ENCODE measurements around the gene FASTK.

FASTK gene

GRCh38 chr7:151123158-151123821 lies 42.7 kb upstream of the FASTK start:
- H3K4me3 ChIP-seq (ENCODE audit: control insufficient read depth, low read depth, low read length) = no peak overlapping the region
- TF ChIP-seq CTCF (conservative IDR thresholded peaks at IDR 0.05; ENCODE audit: control insufficient read depth, insufficient read depth, low read depth, low read length) = no peak
- DNase-seq (ENCODE audit: low read depth) = no peak

GRCh38 chr7:151122796-151123157 lies 42.2 kb upstream of the FASTK start:
- no peak overlapping the region for H3K4me3 ChIP-seq (ENCODE audit: control insufficient read depth, low read depth, low read length)
- no peak for TF ChIP-seq CTCF (conservative IDR thresholded peaks at IDR 0.05; ENCODE audit: control insufficient read depth, insufficient read depth, low read depth, low read length)
- DNase-seq (ENCODE audit: low read depth) = no peak

- TF ChIP-seq CTCF (conservative IDR thresholded peaks at IDR 0.05; ENCODE audit: control insufficient read depth, insufficient read depth, low read depth, low read length) = no peak
- DNase-seq (ENCODE audit: low read depth) = no peak
- H3K4me3 ChIP-seq (ENCODE audit: control insufficient read depth, low read depth, low read length) = no peak overlapping the region
Measured at GRCh38 chr7:151122276-151122675, 41.7 kb upstream of the FASTK start.

GRCh38 chr7:151121380-151122170 lies 41.0 kb upstream of the FASTK start:
- no peak for DNase-seq (ENCODE audit: low read depth)
- no peak overlapping the region for H3K4me3 ChIP-seq (ENCODE audit: control insufficient read depth, low read depth, low read length)
- no peak for TF ChIP-seq CTCF (conservative IDR thresholded peaks at IDR 0.05; ENCODE audit: control insufficient read depth, insufficient read depth, low read depth, low read length)

GRCh38 chr7:151120896-151121295 lies 40.3 kb upstream of the FASTK start:
- H3K4me3 ChIP-seq (ENCODE audit: control insufficient read depth, low read depth, low read length) = no peak overlapping the region
- TF ChIP-seq CTCF (conservative IDR thresholded peaks at IDR 0.05; ENCODE audit: control insufficient read depth, insufficient read depth, low read depth, low read length) = no peak

GRCh38 chr7:151119902-151120301 lies 39.3 kb upstream of the FASTK start:
- no peak overlapping the region for H3K4me3 ChIP-seq (ENCODE audit: control insufficient read depth, low read depth, low read length)
- DNase-seq (ENCODE audit: low read depth) = no peak
- TF ChIP-seq CTCF (conservative IDR thresholded peaks at IDR 0.05; ENCODE audit: control insufficient read depth, insufficient read depth, low read depth, low read length) = no peak

More at GRCh38 chr7:151120896-151121295, 40.3 kb upstream of the FASTK start:
- DNase-seq (ENCODE audit: low read depth) = no peak

Data from fibroblast of mammary gland (primary cell).